ENCODE data around the gene CASKIN1.
A peak's percentile ranks its signal among the peaks of the same experiment; 100 is the strongest.

CASKIN1 gene

GRCh38 chr16:2173916-2174315, 22.5 kb downstream of the CASKIN1 start:
- no peak for DNase-seq

- DNase-seq, result no peak
These were observed 23.0 kb downstream of the CASKIN1 start for GRCh38 chr16:2173366-2173765.

- no peak for DNase-seq
These were observed 23.6 kb downstream of the CASKIN1 start for GRCh38 chr16:2172688-2173335.

GRCh38 chr16:2171601-2172178, 24.7 kb downstream of the CASKIN1 start:
- no peak for DNase-seq

GRCh38 chr16:2170587-2171435, 25.6 kb downstream of the CASKIN1 start:
- DNase-seq, result no peak

GRCh38 chr16:2170080-2170479, 26.3 kb downstream of the CASKIN1 start:
- DNase-seq, result no peak

GRCh38 chr16:2167068-2167638, 29.3 kb downstream of the CASKIN1 start:
- DNase-seq, result no peak

- DNase-seq, result no peak
These were observed 29.9 kb downstream of the CASKIN1 start for GRCh38 chr16:2166263-2167067.

- no peak for DNase-seq
These were observed 30.5 kb downstream of the CASKIN1 start for GRCh38 chr16:2165861-2166260.

GRCh38 chr16:2163211-2163881, 33.1 kb downstream of the CASKIN1 start:
- no peak for DNase-seq

- DNase-seq, result no peak
These were observed 33.7 kb downstream of the CASKIN1 start for GRCh38 chr16:2162676-2163118.

- no peak for DNase-seq
These were observed 34.5 kb downstream of the CASKIN1 start for GRCh38 chr16:2161911-2162310.

GRCh38 chr16:2160915-2161551, 35.4 kb downstream of the CASKIN1 start:
- peak; percentile 53 for DNase-seq

- DNase-seq, result no peak
These were observed 37.1 kb downstream of the CASKIN1 start for GRCh38 chr16:2159175-2159838.

GRCh38 chr16:2158262-2158638, 38.2 kb downstream of the CASKIN1 start:
- no peak for DNase-seq

GRCh38 chr16:2157480-2158261, 38.7 kb downstream of the CASKIN1 start:
- no peak for DNase-seq

- no peak for DNase-seq
These were observed 39.6 kb downstream of the CASKIN1 start for GRCh38 chr16:2156849-2157224.

- no peak for DNase-seq
These were observed 40.2 kb downstream of the CASKIN1 start for GRCh38 chr16:2155977-2156848.

Data from fibroblast of skin of scalp (primary cell).